Thyroid gland (tissue), 4 donors: ENCODE data around the gene DSCAM. TPM values are rescaled to one million over a fixed set of nuclear protein-coding genes. Genes with fewer than 3 reads are reported as not detected.
"Not testable (repeated sequence)": the region's sequence is repeated elsewhere in the genome, so short reads cannot be mapped to it uniquely, and the experiment has no call there.

Experiments
- DNase-seq, 2 donors: peaks; one replicate each; pipeline ENCODE4 v3.0.0-alpha.2; 2019
- H3K27ac ChIP-seq, 3 donors: fragments of 200-600 bp; sonication (generic); 1 replicate in 2 of 3; 2 replicates in 1 of 3; pipeline ENCODE4 v1.5.1; 2016 to 2019; ENCODE audit warnings: mild to moderate bottlenecking in 1 of 3, moderate library complexity in 1 of 3
- H3K27me3 ChIP-seq: fragments of 200-600 bp; sonication (generic); one replicate; pipeline ENCODE4 v1.5.1; 2019
- H3K36me3 ChIP-seq, 2 donors: fragments of 200-600 bp; sonication (generic); one replicate each; pipeline ENCODE4 v1.5.1; 2016 to 2019
- H3K4me1 ChIP-seq, 2 donors: fragments of 200-600 bp; sonication (generic); one replicate each; pipeline ENCODE4 v1.5.1; 2017 to 2019
- H3K4me3 ChIP-seq, 3 donors: fragments of 200-600 bp; sonication (generic); replicated peaks in 1 of 3; 1 replicate in 2 of 3; 2 replicates in 1 of 3; pipeline ENCODE4 v1.5.1; 2016; ENCODE audit warnings: mild to moderate bottlenecking in 1 of 3
- H3K9me3 ChIP-seq: fragments of 200-600 bp; sonication (generic); one replicate; pipeline ENCODE4 v1.5.1; 2017
- CTCF ChIP-seq, 6 experiments: fragments of 200-600 bp in 3 of 6; fragments of 450-650 bp in 3 of 6; sonication (generic) in 3 of 6; IDR thresholded peaks; one replicate each; pipeline ENCODE4 v1.5.1; 2016 to 2019; ENCODE audit warnings: antibody characterized with exemption in 6 of 6, mild to moderate bottlenecking in 2 of 6, inconsistent platforms in 1 of 6, moderate library complexity in 1 of 6
- POLR2A ChIP-seq, 2 donors: fragments of 450-650 bp; IDR thresholded peaks; one replicate each; pipeline ENCODE4 v1.6.1; 2017; ENCODE audit warnings: antibody characterized with exemption in 2 of 2, mild to moderate bottlenecking in 2 of 2, moderate library complexity in 1 of 2
- WGBS, 2 donors: methylation state at CpG; one replicate each; pipeline ENCODE4 v1.1.5; 2017; 5-methylcytosine and 5-hydroxymethylcytosine counted together
- intact Hi-C: fragments of 100-400 bp; cut with DNase I; formaldehyde crosslinking; loops from one replicate; pipeline ENCODE4 v1.15.1; 2023
- total RNA-seq, 4 donors: library from RNA; depleted of rRNA; stranded (reverse); fragments of >200 nt; gene quantifications; one replicate each; pipeline ENCODE4 v1.2.3, GENCODE V29; 2016

DSCAM gene
- total RNA-seq, 4 donors from 2014 or later: 0.20 TPM; not detected in 3

- Histone ChIP-seq H3K9me3 (no peaks in the 10 kb centered on the region), H3K4me3 (no peak overlapping the region), H3K36me3 (no peaks in the 10 kb centered on the region), H3K27me3 (no peaks in the 10 kb centered on the region), H3K27ac (no peak overlapping the region), H3K4me1 (peaks cover 8 to 10% of the 10 kb centered on the region in 2 donors)
- TF ChIP-seq POLR2A (IDR thresholded peaks at IDR 0.05) (no peak), CTCF (IDR thresholded peaks at IDR 0.05) (no peak)
- WGBS, 2 donors: 95 to 96% methylated on average over 9 of the region's 12 CpGs
- DNase-seq: no peak
- intact Hi-C loops: loop anchor here (10.0 kb wide), 1 partner anchor 249 kb away; no protein-coding TSS in a partner anchor
Observed at GRCh38 chr21:40043866-40044265, 803.1 kb downstream of the DSCAM start.

GRCh38 chr21:40043423-40043822 lies 803.5 kb downstream of the DSCAM start:
- no peak overlapping the region for H3K4me3 ChIP-seq
- intact Hi-C loops: loop anchor here (10.0 kb wide), 1 partner anchor 249 kb away; no protein-coding TSS in a partner anchor
- no peak for DNase-seq
- H3K4me1 ChIP-seq: peaks cover 7 to 8% of the 10 kb centered on the region in 2 donors
- H3K27me3 ChIP-seq: no peaks in the 10 kb centered on the region
- no peaks in the 10 kb centered on the region for H3K9me3 ChIP-seq
- no peaks in the 10 kb centered on the region for H3K36me3 ChIP-seq
- TF ChIP-seq POLR2A (IDR thresholded peaks at IDR 0.05) (no peak), CTCF (IDR thresholded peaks at IDR 0.05) (no peak)
- no peak overlapping the region for H3K27ac ChIP-seq
- WGBS, 2 donors: 58 to 73% methylated on average over 4 of the region's 4 CpGs

DNA sequence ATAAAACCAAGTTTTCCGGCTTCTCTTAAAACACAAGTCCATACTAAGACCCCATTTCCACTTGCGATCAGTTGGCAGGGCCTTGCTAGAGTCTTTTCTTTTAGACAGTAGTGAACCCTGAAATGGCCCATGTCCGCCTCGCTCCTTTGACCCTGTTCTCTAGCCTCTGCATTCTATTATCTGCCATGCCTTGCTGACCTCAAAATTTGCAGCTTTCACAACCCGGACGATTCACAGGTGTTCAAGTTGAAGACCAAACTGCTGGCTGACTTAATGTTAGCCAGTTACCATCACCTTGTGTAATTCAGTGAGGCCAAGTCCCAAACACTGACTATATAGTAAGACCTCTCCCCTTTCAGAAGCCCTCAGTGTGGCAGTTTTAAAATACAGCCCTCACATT lies 805.5 kb downstream of the DSCAM start:
- Histone ChIP-seq H3K4me3 (no peak overlapping the region), H3K36me3 (no peaks in the 10 kb centered on the region), H3K4me1 (no peaks in the 10 kb centered on the region), H3K9me3 (no peaks in the 10 kb centered on the region), H3K27me3 (no peaks in the 10 kb centered on the region), H3K27ac (no peak overlapping the region)
- intact Hi-C loops: loop anchor here (10.0 kb wide), 1 partner anchor 247 kb away; no protein-coding TSS in a partner anchor
- TF ChIP-seq CTCF (IDR thresholded peaks at IDR 0.05): no peak
- no peak for TF ChIP-seq POLR2A (IDR thresholded peaks at IDR 0.05)
- no peak for DNase-seq
- 91 to 98% methylated on average over 6 of the region's 6 CpGs for WGBS, 2 donors

GRCh38 chr21:40033156-40033782 lies 813.7 kb downstream of the DSCAM start:
- H3K4me3 ChIP-seq, DNase-seq, intact Hi-C loops, H3K4me1 ChIP-seq, H3K27me3 ChIP-seq, H3K9me3 ChIP-seq, H3K27ac ChIP-seq, H3K36me3 ChIP-seq: not testable (repeated sequence)
- WGBS, 2 donors: 82 to 92% methylated on average over 24 of the region's 25 CpGs

DNA sequence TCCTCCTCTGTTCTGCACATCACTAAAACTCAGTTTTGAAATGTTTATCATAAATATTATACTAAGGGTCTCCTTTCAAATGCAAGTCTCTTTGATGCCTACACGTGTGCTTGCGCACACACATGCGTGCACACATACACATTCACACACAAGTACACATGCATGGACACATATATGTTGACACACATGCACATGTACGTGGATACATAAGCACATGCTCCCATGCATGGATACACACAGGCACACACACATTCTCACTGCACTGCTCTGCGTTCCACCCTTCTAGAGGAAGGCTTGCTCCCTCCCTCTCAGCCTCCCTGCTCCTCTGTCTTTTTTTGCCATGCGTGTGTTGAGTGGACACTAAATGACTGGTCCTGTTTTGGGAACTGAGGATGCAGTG lies 817.1 kb downstream of the DSCAM start:
- Histone ChIP-seq H3K4me1 (no peaks in the 10 kb centered on the region), H3K4me3 (no peak overlapping the region), H3K27ac (no peak overlapping the region), H3K36me3 (no peaks in the 10 kb centered on the region), H3K27me3 (no peaks in the 10 kb centered on the region), H3K9me3 (no peaks in the 10 kb centered on the region)
- no peak for DNase-seq
- TF ChIP-seq CTCF (IDR thresholded peaks at IDR 0.05) (no peak), POLR2A (IDR thresholded peaks at IDR 0.05) (no peak)
- intact Hi-C loops: no loop called here
- WGBS, 2 donors: 91 to 96% methylated on average over 6 of the region's 6 CpGs

GRCh38 chr21:40028393-40028792 lies 818.6 kb downstream of the DSCAM start:
- intact Hi-C loops, H3K36me3 ChIP-seq, DNase-seq, H3K9me3 ChIP-seq, H3K27me3 ChIP-seq, H3K4me1 ChIP-seq, H3K4me3 ChIP-seq, H3K27ac ChIP-seq: not testable (repeated sequence)
- 77 to 91% methylated on average over 18 of the region's 19 CpGs for WGBS, 2 donors
